PC-3 (cell line): ENCODE measurements around the gene CERKL. TPM values are rescaled to one million over a fixed set of nuclear protein-coding genes. Genes with fewer than 3 reads are reported as not detected.

Experiments
- ATAC-seq: fragments of 200-7000 bp; cut with Tn5 transposase; 2 replicates; pipeline ENCODE4 v1.9.1; 2020; ENCODE audit warnings: mild to moderate bottlenecking, moderate library complexity
- BruUV-seq: library from RNA; stranded (reverse); fragments of 400-500 nt; replicated peaks from 2 replicates; lab custom pipeline; 2021; lab: Mats Ljungman, UMichigan
- CTCF ChIA-PET: fragments of 300-600 bp; sonication (Branson Sonifier 250); formaldehyde crosslinking; loops from one replicate; lab custom pipeline; 2022; ENCODE audit warnings: antibody characterized with exemption; lab: Charles Lee
- POLR2A ChIA-PET: fragments of 300-600 bp; sonication (Branson Sonifier 250); formaldehyde crosslinking; loops from one replicate; lab custom pipeline; 2022; ENCODE audit warnings: antibody characterized with exemption; ENCODE audit not compliant: unreplicated experiment; lab: Charles Lee
- DNase-seq: peaks from one replicate; pipeline ENCODE4 v3.0.0-alpha.2; 2015
- H2AFZ ChIP-seq: fragments of 300-600 bp; sonication (generic); 2 replicates; pipeline ENCODE4 v1.6.0; 2016; ENCODE audit warnings: antibody characterized with exemption, low read length
- H3F3A ChIP-seq: fragments of 300-600 bp; sonication (generic); one replicate; pipeline ENCODE4 v1.6.0; 2017; ENCODE audit warnings: antibody characterized with exemption, low read length, control low read depth, mild to moderate bottlenecking; ENCODE audit not compliant: unreplicated experiment
- H3K27ac ChIP-seq: fragments of 300-600 bp; sonication (generic); 2 replicates; pipeline ENCODE4 v1.5.1; 2016; ENCODE audit warnings: mild to moderate bottlenecking, low read length
- H3K27me3 ChIP-seq: fragments of 300-600 bp; sonication (generic); 2 replicates; pipeline ENCODE4 v1.6.1; 2016; ENCODE audit warnings: low read length, mixed read lengths
- H3K36me3 ChIP-seq: fragments of 300-600 bp; sonication (generic); 2 replicates; pipeline ENCODE4 v1.6.1; 2016; ENCODE audit warnings: low read depth, mixed run types, low read length, mixed read lengths
- H3K4me1 ChIP-seq: fragments of 300-600 bp; sonication (generic); 2 replicates; pipeline ENCODE4 v1.5.1; 2016; ENCODE audit warnings: low read length; ENCODE audit not compliant: insufficient read depth
- H3K4me2 ChIP-seq: fragments of 300-600 bp; sonication (generic); 2 replicates; pipeline ENCODE4 v1.6.0; 2016; ENCODE audit warnings: low read length
- H3K4me3 ChIP-seq: fragments of 300-600 bp; sonication (generic); 2 replicates; pipeline ENCODE4 v1.5.1; 2016; ENCODE audit warnings: mild to moderate bottlenecking, low read length, mixed read lengths
- H3K79me2 ChIP-seq: fragments of 300-600 bp; sonication (generic); 2 replicates; pipeline ENCODE4 v1.6.1; 2017; ENCODE audit warnings: low read length, mixed read lengths
- H3K9ac ChIP-seq: fragments of 300-600 bp; sonication (generic); 2 replicates; pipeline ENCODE4 v1.6.0; 2016; ENCODE audit warnings: mild to moderate bottlenecking, low read length
- H3K9me2 ChIP-seq: fragments of 300-600 bp; sonication (generic); replicated peaks from 2 replicates; pipeline ENCODE4 v1.6.1; 2016; ENCODE audit warnings: mixed run types, low read length, mixed read lengths
- H3K9me3 ChIP-seq: fragments of 300-600 bp; sonication (generic); 2 replicates; pipeline ENCODE4 v1.6.1; 2016; ENCODE audit warnings: low read length, mixed read lengths
- H4K20me1 ChIP-seq: fragments of 300-600 bp; sonication (generic); 2 replicates; pipeline ENCODE4 v1.6.1; 2016; ENCODE audit warnings: low read length, mixed read lengths
- CTCF ChIP-seq: fragments of 300-600 bp; sonication (generic); conservative IDR thresholded peaks from 2 replicates; pipeline ENCODE4 v1.5.1; 2017; ENCODE audit warnings: antibody characterized with exemption, low read depth, mild to moderate bottlenecking, low read length
- EZH2 ChIP-seq: fragments of 300-600 bp; sonication (generic); IDR thresholded peaks from one replicate; pipeline ENCODE4 v1.6.1; 2017; ENCODE audit warnings: antibody characterized with exemption, mild to moderate bottlenecking, low read length; ENCODE audit not compliant: unreplicated experiment
- EZH2phosphoT487 ChIP-seq: fragments of 300-600 bp; sonication (generic); IDR thresholded peaks from 2 replicates; pipeline ENCODE4 v1.6.1; 2018; ENCODE audit warnings: mild to moderate bottlenecking, antibody characterized with exemption, low read length, borderline replicate concordance
- intact Hi-C: fragments of 100-400 bp; cut with micrococcal nuclease; formaldehyde crosslinking; loops from 2 replicates; pipeline ENCODE4 v1.9.0; 2023
- total RNA-seq: library from RNA; depleted of rRNA; stranded (reverse); fragments of >200 nt; gene quantifications from 2 replicates; pipeline ENCODE4 v1.2.3, GENCODE V29; 2014

The CERKL gene
- total RNA-seq, 1 experiment from 2014 or later: 0.98 TPM

- ChIA-PET POLR2A (no interaction called here), CTCF (no interaction called here)
- BruUV-seq: no TSS peak
- Histone ChIP-seq H3K27me3 (peaks cover 35% of the 10 kb centered on the region; the same call in 1 of the 2 replicates), H3K9ac (no peak overlapping the region), H3K9me2 (no peaks in the 10 kb centered on the region), H3K4me1 (no peaks in the 10 kb centered on the region), H3K79me2 (no peaks in the 10 kb centered on the region), H3K36me3 (no peaks in the 10 kb centered on the region), H3K4me3 (no peak overlapping the region), H3K4me2 (no peak overlapping the region), H4K20me1 (no peaks in the 10 kb centered on the region), H3K27ac (no peak overlapping the region), H3K9me3 (no peaks in the 10 kb centered on the region), H3F3A (no peaks in the 10 kb centered on the region), H2AFZ (no peak overlapping the region)
- DNase-seq (no peak), ATAC-seq (no peak)
- intact Hi-C loops: no loop called here
- TF ChIP-seq EZH2: no peak
- no peak for TF ChIP-seq CTCF
- TF ChIP-seq EZH2phosphoT487: no peak
Observed at GRCh38 chr2:181679544-181679979, 22.7 kb upstream of the CERKL start.

- Histone ChIP-seq H3K9me2 (no peaks in the 10 kb centered on the region), H3K79me2 (no peaks in the 10 kb centered on the region), H3K9ac (no peak overlapping the region), H3K9me3 (no peaks in the 10 kb centered on the region), H3K36me3 (no peaks in the 10 kb centered on the region), H3K27ac (no peak overlapping the region), H3K4me3 (no peak overlapping the region), H4K20me1 (no peaks in the 10 kb centered on the region), H3K27me3 (peaks cover 35% of the 10 kb centered on the region; the same call in 1 of the 2 replicates), H3F3A (no peaks in the 10 kb centered on the region), H3K4me2 (no peak overlapping the region), H2AFZ (no peak overlapping the region), H3K4me1 (no peaks in the 10 kb centered on the region)
- ChIA-PET POLR2A (no interaction called here), CTCF (no interaction called here)
- TF ChIP-seq EZH2: no peak
- no peak for TF ChIP-seq CTCF
- TF ChIP-seq EZH2phosphoT487: no peak
- no peak for DNase-seq
- no peak for ATAC-seq
- BruUV-seq: no TSS peak
- intact Hi-C loops: no loop called here
Observed at GRCh38 chr2:181678861-181679543, 22.1 kb upstream of the CERKL start.

DNA sequence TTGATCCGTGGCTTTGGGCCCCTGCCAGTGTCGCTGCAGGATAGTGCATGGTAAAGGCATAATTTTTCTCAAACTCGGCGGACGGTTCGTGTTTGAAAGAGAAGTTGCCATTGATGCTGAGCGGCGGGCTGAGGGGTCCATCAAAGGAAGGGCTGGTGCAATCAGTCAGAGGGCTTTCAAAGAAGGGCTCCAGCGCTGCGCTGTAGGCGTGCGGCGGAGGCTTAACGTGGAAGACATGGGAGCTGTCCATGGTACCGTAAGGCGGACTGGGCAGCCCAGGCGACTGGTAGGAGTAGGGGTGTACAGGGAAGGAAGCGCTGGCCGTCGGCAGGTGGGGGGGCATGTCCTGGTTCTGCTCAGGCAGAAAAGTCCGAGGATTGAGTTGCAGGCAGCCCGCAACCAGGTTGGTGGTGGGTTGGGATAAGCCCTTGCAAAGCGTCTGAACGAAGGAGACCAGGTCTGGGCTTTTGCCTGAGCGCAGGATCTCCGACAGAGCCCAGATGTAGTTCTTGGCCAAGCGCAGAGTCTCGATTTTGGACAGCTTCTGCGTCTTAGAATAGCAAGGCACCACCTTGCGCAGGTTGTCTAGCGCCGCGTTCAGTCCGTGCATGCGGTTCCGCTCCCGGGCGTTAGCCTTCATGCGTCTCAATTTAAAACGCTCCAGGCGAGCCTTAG, 21.1 kb upstream of the CERKL start:
- intact Hi-C loops: no loop called here
- H4K20me1 ChIP-seq: no peaks in the 10 kb centered on the region
- DNase-seq: peak; percentile 35
- no peak overlapping the region for H3K9ac ChIP-seq
- H3K4me3 ChIP-seq: no peak overlapping the region
- H3F3A ChIP-seq: no peaks in the 10 kb centered on the region
- peak; percentile 61 for ATAC-seq
- no peak overlapping the region for H3K27ac ChIP-seq
- ChIA-PET CTCF (no interaction called here), POLR2A (no interaction called here)
- H3K36me3 ChIP-seq: no peaks in the 10 kb centered on the region
- no TSS peak for BruUV-seq
- TF ChIP-seq EZH2phosphoT487 (no peak), CTCF (no peak), EZH2 (no peak)
- no peaks in the 10 kb centered on the region for H3K9me2 ChIP-seq
- no peaks in the 10 kb centered on the region for H3K4me1 ChIP-seq
- no peak overlapping the region for H2AFZ ChIP-seq
- H3K4me2 ChIP-seq: no peak overlapping the region
- no peaks in the 10 kb centered on the region for H3K9me3 ChIP-seq
- H3K79me2 ChIP-seq: no peaks in the 10 kb centered on the region
- peaks cover 35% of the 10 kb centered on the region; the same call in 1 of the 2 replicates for H3K27me3 ChIP-seq
